BLaER1 treated with 17β-estradiol and CSF1 and Interleukin-3, amounts not matched to agents 10 nM and 100 nM (cell line): ENCODE data around the gene SAP30BP.

Experiments used
- H3K27ac ChIP-seq, 11 experiments: shearing (Covaris generic); formaldehyde crosslinking; 2 replicates each; pipeline ENCODE4 v1.8.1; 2022
- H3K27me3 ChIP-seq, 11 experiments: shearing (Covaris generic); formaldehyde crosslinking; 2 replicates each; pipeline ENCODE4 v1.8.1; 2022
- H3K36me3 ChIP-seq, 11 experiments: shearing (Covaris generic); formaldehyde crosslinking; 2 replicates each; pipeline ENCODE4 v1.8.1; 2022
- H3K4me1 ChIP-seq, 10 experiments: shearing (Covaris generic); formaldehyde crosslinking; 2 replicates each; pipeline ENCODE4 v1.8.1; 2022
- H3K4me2 ChIP-seq, 11 experiments: shearing (Covaris generic); formaldehyde crosslinking; 2 replicates each; pipeline ENCODE4 v1.8.1; 2022
- H3K4me3 ChIP-seq, 10 experiments: shearing (Covaris generic); formaldehyde crosslinking; 2 replicates each; pipeline ENCODE4 v1.8.1; 2022
- H3K9ac ChIP-seq, 11 experiments: shearing (Covaris generic); formaldehyde crosslinking; 2 replicates each; pipeline ENCODE4 v1.8.1; 2022
- H3K9me3 ChIP-seq, 11 experiments: shearing (Covaris generic); formaldehyde crosslinking; replicated peaks in 1 of 11; 2 replicates each; pipeline ENCODE4 v1.8.1; 2022
- H4K20me1 ChIP-seq, 11 experiments: shearing (Covaris generic); formaldehyde crosslinking; 2 replicates each; pipeline ENCODE4 v1.8.1; 2022
- Cebpa-rat ChIP-seq, 11 experiments: shearing (Covaris generic); IDR thresholded peaks; 2 replicates each; pipeline ENCODE4 v1.8.1; 2022

Gene SAP30BP

GRCh38 chr17:75695141-75695829 is 28.1 kb downstream of the SAP30BP start:
- Histone ChIP-seq H3K27me3 (no peaks in the 10 kb centered on the region), H3K4me3 (no peak overlapping the region), H3K27ac (peak overlapping the region in 5 of 11 experiments; percentile 2 to 52 (median 31); a peak in 8 of 22 replicates), H3K36me3 (peaks cover 58 to 92% (median 83%) of the 10 kb centered on the region in 11 experiments), H3K4me1 (peaks cover 53 to 82% (median 67%) of the 10 kb centered on the region in 10 experiments), H3K9ac (peak overlapping the region in 3 of 11 experiments; percentile 1 to 21 (median 8); a peak in 3 of 22 replicates), H3K4me2 (peak overlapping the region in 5 of 11 experiments; percentile 31 to 94 (median 90); a peak in 10 of 22 replicates), H3K9me3 (no peaks in the 10 kb centered on the region), H4K20me1 (peaks cover 0 to 66% (median 8%) of the 10 kb centered on the region in 11 experiments; a peak in 12 of 22 replicates)
- no peak for TF ChIP-seq Cebpa-rat (IDR thresholded peaks at IDR 0.05)

GRCh38 chr17:75695830-75696271 is 28.7 kb downstream of the SAP30BP start:
- TF ChIP-seq Cebpa-rat (IDR thresholded peaks at IDR 0.05) = no peak
- Histone ChIP-seq H3K9ac (peak overlapping the region in 2 of 11 experiments; percentile 8 to 21; a peak in 2 of 22 replicates), H3K36me3 (peaks cover 64 to 92% (median 86%) of the 10 kb centered on the region in 11 experiments), H3K27me3 (no peaks in the 10 kb centered on the region), H4K20me1 (peaks cover 0 to 68% (median 8%) of the 10 kb centered on the region in 11 experiments; a peak in 12 of 22 replicates), H3K4me2 (peak overlapping the region in 5 of 11 experiments; percentile 31 to 94 (median 90); a peak in 10 of 22 replicates), H3K4me1 (peaks cover 48 to 77% (median 61%) of the 10 kb centered on the region in 10 experiments), H3K27ac (peak overlapping the region in 2 of 11 experiments; percentile 31 to 52; a peak in 4 of 22 replicates), H3K9me3 (no peaks in the 10 kb centered on the region), H3K4me3 (no peak overlapping the region)

- Histone ChIP-seq H3K27ac (peak overlapping the region in 7 of 11 experiments; percentile 15 to 49 (median 30); a peak in 10 of 22 replicates), H3K27me3 (no peaks in the 10 kb centered on the region), H3K4me1 (peaks cover 28 to 58% (median 42%) of the 10 kb centered on the region in 10 experiments), H3K36me3 (peaks cover 83 to 100% (median 97%) of the 10 kb centered on the region in 11 experiments), H3K4me2 (peak overlapping the region in 10 of 11 experiments; percentile 36 to 81 (median 60); a peak in 20 of 22 replicates), H4K20me1 (peaks cover 0 to 61% (median 8%) of the 10 kb centered on the region in 11 experiments; a peak in 11 of 22 replicates), H3K9ac (peak overlapping the region in 9 of 11 experiments; percentile 11 to 65 (median 31); a peak in 13 of 22 replicates), H3K4me3 (no peak overlapping the region), H3K9me3 (no peaks in the 10 kb centered on the region)
- TF ChIP-seq Cebpa-rat (IDR thresholded peaks at IDR 0.05) = no peak
Measured at GRCh38 chr17:75697651-75698291, 30.6 kb downstream of the SAP30BP start.

GRCh38 chr17:75698659-75699058 is 31.5 kb downstream of the SAP30BP start:
- peaks cover 20 to 58% (median 34%) of the 10 kb centered on the region in 10 experiments for H3K4me1 ChIP-seq
- no peak for TF ChIP-seq Cebpa-rat (IDR thresholded peaks at IDR 0.05)
- H3K27ac ChIP-seq = no peak overlapping the region
- H3K4me2 ChIP-seq = peak overlapping the region in 5 of 11 experiments; percentile 55 to 81 (median 69); a peak in 4 of 22 replicates
- H3K27me3 ChIP-seq = no peaks in the 10 kb centered on the region
- H4K20me1 ChIP-seq = peaks cover 0 to 52% (median 8%) of the 10 kb centered on the region in 11 experiments; a peak in 11 of 22 replicates
- H3K9me3 ChIP-seq = no peaks in the 10 kb centered on the region
- no peak overlapping the region for H3K9ac ChIP-seq
- peaks cover 85 to 100% (median 97%) of the 10 kb centered on the region in 11 experiments for H3K36me3 ChIP-seq
- no peak overlapping the region for H3K4me3 ChIP-seq

- Histone ChIP-seq H3K36me3 (peaks cover 92 to 100% (median 97%) of the 10 kb centered on the region in 11 experiments), H3K4me3 (no peak overlapping the region)
Measured at GRCh38 chr17:75701288-75701687, 34.1 kb downstream of the SAP30BP start.

GRCh38 chr17:75703191-75703590 is 36.1 kb downstream of the SAP30BP start:
- no peaks in the 10 kb centered on the region for H3K27me3 ChIP-seq
- peaks cover 0 to 28% (median 0%) of the 10 kb centered on the region in 11 experiments; a peak in 7 of 22 replicates for H4K20me1 ChIP-seq
- peaks cover 98 to 100% (median 100%) of the 10 kb centered on the region in 11 experiments for H3K36me3 ChIP-seq
- no peak overlapping the region for H3K4me2 ChIP-seq
- H3K27ac ChIP-seq = 0 out of 22 replicates have a peak overlapping the region, but pooled peaks of 1 of the 11 experiments have one; percentile 6
- peaks cover 0 to 28% (median 7%) of the 10 kb centered on the region in 10 experiments; a peak in 17 of 20 replicates for H3K4me1 ChIP-seq
- H3K9ac ChIP-seq = no peak overlapping the region
- H3K9me3 ChIP-seq = no peaks in the 10 kb centered on the region
- no peak overlapping the region for H3K4me3 ChIP-seq
- TF ChIP-seq Cebpa-rat (IDR thresholded peaks at IDR 0.05) = no peak

More at GRCh38 chr17:75701288-75701687, 34.1 kb downstream of the SAP30BP start:
- H3K4me2 ChIP-seq = no peak overlapping the region
- peaks cover 0 to 35% (median 2%) of the 10 kb centered on the region in 11 experiments; a peak in 11 of 22 replicates for H4K20me1 ChIP-seq
- H3K4me1 ChIP-seq = peaks cover 13 to 38% (median 21%) of the 10 kb centered on the region in 10 experiments
- TF ChIP-seq Cebpa-rat (IDR thresholded peaks at IDR 0.05) = no peak
- no peaks in the 10 kb centered on the region for H3K9me3 ChIP-seq
- H3K27ac ChIP-seq = no peak overlapping the region
- no peak overlapping the region for H3K9ac ChIP-seq
- H3K27me3 ChIP-seq = no peaks in the 10 kb centered on the region

GRCh38 chr17:75703591-75703990 is 36.5 kb downstream of the SAP30BP start:
- Histone ChIP-seq H3K4me1 (peaks cover 0 to 25% (median 3%) of the 10 kb centered on the region in 10 experiments; a peak in 12 of 20 replicates), H3K4me3 (no peak overlapping the region), H3K27ac (0 out of 22 replicates have a peak overlapping the region, but pooled peaks of 1 of the 11 experiments have one; percentile 6), H3K9ac (no peak overlapping the region), H3K36me3 (peaks cover 99 to 100% (median 100%) of the 10 kb centered on the region in 11 experiments), H3K27me3 (no peaks in the 10 kb centered on the region), H4K20me1 (peaks cover 0 to 24% (median 0%) of the 10 kb centered on the region in 11 experiments; a peak in 6 of 22 replicates), H3K4me2 (no peak overlapping the region), H3K9me3 (no peaks in the 10 kb centered on the region)
- TF ChIP-seq Cebpa-rat (IDR thresholded peaks at IDR 0.05) = no peak

- Histone ChIP-seq H3K27ac (no peak overlapping the region; a peak in 1 of 22 replicates), H3K4me3 (no peak overlapping the region), H3K36me3 (peaks cover 85 to 89% (median 87%) of the 10 kb centered on the region in 11 experiments), H3K9me3 (no peaks in the 10 kb centered on the region), H4K20me1 (peaks cover 0 to 16% (median 0%) of the 10 kb centered on the region in 11 experiments; a peak in 2 of 22 replicates), H3K9ac (no peak overlapping the region), H3K4me1 (peaks cover 0 to 25% (median 0%) of the 10 kb centered on the region in 10 experiments; a peak in 6 of 20 replicates), H3K27me3 (no peaks in the 10 kb centered on the region), H3K4me2 (no peak overlapping the region)
- TF ChIP-seq Cebpa-rat (IDR thresholded peaks at IDR 0.05) = no peak
Measured at GRCh38 chr17:75704963-75705875, 38.1 kb downstream of the SAP30BP start.
